ENCODE measurements around the gene STRN3.
"Not testable (repeated sequence)": the region's sequence is repeated elsewhere in the genome, so short reads cannot be mapped to it uniquely, and the experiment has no call there.

STRN3 gene

DNA sequence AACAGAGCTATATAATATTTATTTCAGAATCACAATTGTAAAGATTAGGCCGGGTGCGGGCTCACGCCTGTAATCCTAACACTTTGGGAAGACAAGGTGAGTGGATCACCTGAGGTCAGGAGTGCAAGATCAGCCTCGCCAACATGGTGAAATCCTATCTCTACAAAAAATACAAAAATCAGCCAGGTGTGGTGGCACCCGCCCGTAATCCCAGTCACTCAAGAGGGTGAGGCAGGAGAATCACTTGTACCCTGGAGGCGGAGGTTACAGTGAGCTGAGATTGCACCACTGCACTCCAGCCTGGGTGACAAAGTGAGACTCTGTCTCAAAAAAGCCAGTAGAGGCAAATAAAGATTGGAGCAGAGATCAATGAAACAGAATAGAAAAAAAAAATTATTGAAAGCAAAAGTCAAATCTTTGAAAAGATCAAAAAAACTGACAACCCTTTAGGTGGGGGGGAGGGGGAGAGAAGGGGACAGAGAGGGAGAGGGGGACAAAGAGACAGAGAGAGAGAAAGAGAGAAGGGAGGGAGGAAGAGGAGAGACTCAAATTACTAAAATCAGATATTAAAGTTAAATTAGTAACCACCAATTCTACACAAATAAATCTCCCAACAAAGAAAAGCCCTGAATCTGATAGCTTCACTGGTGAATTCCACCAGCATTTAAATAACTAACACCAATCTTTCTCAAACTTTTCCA lies 53.1 kb downstream of the STRN3 start:
- no peak for DNase-seq (ENCODE audit: insufficient read length, low spot score)
- FAIRE-seq: no peak

DNA sequence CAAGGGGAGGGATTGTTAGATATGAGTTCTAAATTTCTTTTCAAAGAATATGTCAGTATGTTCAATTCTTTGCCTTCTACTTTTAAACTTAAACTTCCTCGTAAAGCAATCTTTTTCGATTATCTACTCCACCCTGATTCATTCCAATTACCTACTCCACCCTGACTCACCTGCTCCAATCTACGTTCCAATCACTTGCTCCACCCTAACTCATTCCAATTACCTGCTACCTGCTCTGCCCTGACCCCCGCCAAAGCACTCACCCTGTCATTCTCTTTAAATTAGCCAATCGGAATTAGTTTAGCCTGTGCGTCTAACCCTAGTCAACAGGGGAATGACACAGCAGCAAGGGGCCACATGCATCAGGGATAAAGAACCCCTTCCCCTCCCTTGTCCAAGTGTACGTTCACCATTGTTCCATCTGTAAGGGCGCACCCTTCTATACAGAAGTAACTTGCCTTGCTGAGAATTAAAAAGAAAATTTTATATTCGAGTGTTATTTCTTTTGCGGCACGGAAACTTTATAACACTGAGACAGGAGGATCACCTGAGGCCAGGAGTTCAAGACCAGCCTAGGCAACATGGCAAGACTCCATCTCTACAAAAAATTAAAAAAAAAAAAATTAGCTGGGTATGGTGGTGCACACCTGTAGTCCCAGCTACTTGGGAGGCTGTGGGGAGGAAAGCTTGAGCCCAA lies 54.0 kb downstream of the STRN3 start:
- not testable (repeated sequence) for FAIRE-seq; DNase-seq (ENCODE audit: insufficient read length, low spot score)

DNA sequence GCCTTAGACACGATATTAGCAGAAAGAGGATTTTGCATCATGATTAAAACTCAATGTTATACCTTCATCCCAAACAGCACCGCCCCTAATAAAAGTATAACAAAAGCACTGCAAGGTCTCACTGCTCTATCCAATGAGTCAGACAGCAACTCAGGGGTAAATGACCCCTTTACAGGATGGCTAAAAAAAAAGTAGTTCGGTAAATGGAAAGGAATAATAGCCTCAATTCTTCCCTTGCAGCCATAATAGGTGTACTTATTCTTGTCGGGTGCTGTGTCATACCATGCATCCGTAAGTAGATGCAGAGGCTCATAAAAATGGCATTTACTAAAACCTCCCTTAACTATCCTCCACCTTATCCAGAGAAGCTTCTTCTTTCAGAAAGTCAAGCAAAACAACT lies 54.6 kb downstream of the STRN3 start:
- no peak for FAIRE-seq
- no peak for DNase-seq (ENCODE audit: insufficient read length, low spot score)

DNA sequence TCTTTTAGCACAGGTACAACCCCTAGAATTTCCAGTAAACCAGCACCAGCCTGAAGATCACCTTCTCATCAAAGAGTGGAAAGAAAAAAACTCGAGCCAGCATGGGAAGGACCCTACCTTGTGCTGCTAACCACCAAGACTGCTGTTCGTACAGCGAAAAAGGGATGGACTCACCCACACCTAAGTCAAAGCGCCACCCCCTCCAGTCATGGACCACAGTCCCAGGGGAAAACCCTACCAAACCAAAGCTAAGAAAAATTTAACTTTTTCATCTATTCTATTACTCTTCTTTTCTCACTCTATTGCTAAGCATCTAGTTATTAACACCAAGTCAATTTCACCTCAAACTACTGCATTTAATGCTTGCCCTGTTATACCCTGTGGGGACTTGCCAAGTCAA lies 56.4 kb downstream of the STRN3 start:
- peak; percentile 60 for FAIRE-seq
- DNase-seq (ENCODE audit: insufficient read length, low spot score): not testable (repeated sequence)

DNA sequence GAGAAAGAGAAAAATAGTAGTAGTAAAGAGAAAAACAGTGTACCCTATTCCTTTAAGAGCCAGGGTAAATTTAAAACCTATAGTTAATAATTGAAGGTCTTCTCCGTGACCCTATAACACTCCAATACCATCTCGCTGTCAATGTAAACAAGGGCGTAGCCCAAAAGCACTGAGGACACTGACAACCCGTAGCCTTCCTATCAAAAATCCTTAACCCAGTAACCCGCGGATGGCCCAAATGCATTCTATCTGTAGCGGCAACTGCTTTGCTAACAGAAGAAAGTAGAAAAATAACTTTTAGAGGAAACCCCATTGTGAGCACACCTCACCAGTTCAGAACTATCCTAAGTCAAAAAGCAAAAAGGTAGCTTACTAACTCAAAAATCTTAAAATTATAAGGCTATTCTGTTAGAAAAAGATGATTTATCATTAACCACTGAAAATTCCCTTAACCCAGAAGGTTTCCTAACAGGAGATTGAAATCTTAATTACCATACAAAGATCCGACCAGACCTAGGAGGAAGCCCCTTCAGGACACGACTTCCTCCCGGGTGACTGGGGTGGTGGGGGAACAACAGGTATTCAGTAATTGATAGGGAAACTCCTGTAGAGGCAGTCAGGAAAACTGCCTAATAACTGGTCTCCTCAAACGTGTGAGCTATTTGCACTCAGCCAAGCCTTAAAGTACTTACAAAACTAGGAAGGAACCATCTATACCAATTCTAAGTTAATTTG lies 58.6 kb downstream of the STRN3 start:
- FAIRE-seq; DNase-seq (ENCODE audit: insufficient read length, low spot score): not testable (repeated sequence)

DNA sequence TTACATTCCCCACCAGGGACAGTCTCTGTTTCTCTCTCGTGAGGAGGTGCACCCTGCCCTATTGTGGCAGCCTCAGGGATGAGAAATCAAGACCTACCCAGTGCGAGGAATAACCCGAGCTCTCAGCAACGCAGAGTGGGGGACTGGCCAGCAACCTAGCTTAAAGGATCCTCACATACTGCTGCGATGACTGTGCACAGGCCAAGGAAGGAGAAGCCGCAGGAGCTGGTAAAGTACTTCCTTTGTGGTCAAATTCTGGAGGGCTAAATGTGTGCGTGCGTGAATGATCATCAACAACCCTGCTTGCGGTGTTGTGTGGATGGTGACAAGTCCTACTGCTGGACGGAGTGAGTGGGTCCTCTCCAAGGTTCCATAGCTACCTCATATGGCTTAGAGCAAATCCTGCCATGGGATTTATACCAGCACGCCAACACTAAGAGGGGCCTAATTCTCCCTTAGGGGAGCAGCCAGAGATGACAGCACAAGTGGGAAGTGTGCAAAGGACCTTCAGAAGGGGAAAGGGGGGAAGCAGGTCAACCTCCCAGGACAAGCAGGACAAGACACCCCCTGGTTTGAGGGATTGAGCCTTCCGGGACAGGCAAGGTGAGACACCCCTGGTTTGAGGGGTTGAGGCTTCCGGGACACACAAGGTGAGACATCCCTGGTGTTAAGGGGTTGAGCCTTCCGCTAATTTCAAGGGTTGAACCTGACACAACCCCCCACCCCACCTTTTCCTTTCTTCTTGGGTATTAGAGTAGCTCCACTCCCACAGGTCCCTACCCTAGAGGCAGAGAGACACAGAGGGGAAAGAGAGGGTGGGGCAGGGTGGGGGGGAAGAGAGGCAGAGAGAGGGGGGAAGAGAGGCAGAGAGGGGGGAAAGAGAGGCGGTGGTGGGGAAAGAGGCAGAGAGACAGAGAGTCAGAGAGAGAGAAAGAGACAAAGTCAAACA lies 59.5 kb downstream of the STRN3 start:
- DNase-seq (ENCODE audit: insufficient read length, low spot score) (no peak), FAIRE-seq (no peak)

DNA sequence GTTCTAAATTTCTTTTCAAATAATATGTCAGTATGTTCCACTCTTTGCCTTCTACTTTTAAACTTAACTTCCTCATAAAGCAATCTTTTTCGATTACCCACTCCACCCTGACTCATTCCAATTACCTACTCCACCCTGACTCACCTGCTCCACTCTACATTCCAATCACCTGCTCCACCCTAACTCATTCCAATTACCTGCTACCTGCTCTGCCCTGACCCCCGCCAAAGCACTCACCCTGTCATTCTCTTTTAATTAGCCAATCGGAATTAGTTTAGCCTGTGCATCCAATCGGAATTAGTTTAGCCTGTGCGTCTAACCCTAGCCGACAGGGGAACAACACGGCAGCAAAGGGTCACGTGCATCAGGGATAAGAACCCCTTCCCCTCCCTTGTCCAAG lies 60.3 kb downstream of the STRN3 start:
- FAIRE-seq: not testable (repeated sequence)

DNA sequence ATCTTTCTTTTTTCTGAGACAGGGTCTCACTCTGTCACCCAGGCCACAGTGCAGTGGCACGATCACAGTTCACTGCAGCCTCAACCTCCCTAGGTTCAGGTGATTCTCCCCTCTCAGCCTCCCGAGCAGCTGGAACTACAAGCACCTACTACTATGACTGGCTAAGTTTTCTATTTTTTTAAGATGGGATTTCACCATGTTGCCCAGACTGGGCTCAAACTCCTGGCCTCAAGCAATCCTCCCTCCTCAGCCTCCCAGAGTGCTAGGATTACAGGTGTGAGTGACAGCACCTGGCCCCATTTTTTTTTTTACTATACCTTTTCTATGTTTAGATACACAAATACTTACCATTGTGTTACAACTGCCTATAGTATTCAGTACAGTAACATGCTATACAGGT lies 63.6 kb downstream of the STRN3 start:
- FAIRE-seq; DNase-seq (ENCODE audit: insufficient read length, low spot score): not testable (repeated sequence)

More for the DNA sequence above, 60.3 kb downstream of the STRN3 start:
- DNase-seq (ENCODE audit: insufficient read length, low spot score): not testable (repeated sequence)

DNA sequence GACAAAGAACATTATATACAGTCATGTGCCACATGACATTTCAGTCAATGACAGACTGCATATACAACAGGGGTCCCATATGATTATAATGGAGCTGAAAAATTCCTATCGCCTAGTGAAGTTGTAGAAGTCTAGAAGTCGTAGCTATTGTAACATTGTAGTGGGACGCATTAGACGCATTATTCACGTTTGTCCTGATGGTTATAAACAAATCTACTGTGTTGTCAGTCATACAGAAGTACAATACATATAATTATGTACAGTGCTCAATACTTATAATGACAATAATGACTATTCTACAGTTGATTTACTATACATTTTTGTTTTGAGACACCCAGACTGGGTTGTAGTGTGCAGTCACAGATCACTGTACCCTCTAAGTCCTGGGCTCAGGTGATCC lies 64.8 kb downstream of the STRN3 start:
- FAIRE-seq (no peak), DNase-seq (ENCODE audit: insufficient read length, low spot score) (no peak)

DNA sequence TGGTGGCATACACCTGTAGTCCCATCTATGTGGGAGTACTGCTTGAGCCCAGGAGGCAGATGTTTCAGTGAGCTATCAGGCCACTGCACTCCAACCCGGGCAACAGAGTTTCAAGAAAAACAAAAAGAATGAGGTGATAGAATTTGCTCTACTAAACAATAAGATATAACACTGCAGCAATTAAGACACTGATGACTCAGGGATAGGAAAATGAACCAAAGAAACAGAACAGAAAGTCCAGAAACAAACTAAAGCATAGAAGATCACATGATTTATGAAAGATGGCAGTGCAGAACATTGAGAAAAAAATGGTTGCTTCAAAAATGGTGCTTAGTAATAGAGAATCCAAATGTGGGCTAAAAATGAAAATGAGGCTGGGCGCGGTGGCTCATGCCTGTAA lies 66.0 kb downstream of the STRN3 start:
- no peak for FAIRE-seq
- DNase-seq (ENCODE audit: insufficient read length, low spot score): no peak

DNA sequence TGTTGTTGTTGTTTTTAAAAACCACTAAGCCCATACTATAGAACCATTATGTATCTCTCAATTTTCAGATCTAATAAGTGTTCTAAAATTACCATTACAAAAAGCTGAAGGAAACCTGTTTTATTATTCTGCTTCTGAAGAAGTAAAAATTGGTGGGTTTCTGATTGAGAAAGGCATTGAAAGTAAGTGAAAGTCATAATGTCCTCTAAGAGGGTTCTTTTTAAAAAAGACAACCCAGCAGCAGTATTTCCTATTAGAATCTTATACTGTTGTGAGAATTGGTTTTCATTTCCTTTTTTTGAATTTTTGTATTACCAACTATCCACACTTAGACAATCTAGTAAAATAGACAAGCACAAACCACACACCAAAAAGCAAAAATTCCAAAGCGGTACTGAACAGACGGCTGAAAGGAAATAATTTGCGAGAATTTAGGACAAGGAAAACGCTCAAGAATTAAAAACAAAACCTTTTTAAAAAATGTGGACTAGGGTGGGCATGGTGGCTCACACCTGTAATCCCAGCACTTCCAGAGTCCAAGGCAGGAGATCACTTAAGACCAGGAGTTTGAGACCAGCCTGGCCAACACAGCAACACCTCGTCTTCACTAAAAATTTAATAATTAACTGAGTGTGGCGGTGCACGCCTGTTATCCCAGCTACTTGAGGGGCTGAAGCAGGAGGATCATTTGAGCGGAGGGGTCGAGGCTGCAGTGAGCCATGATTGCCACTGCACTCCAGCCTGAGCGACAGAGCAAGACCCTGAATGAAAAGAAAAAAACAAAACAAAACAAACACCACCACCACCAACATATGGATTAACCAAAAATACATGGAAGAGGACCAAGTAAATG lies 67.4 kb downstream of the STRN3 start:
- DNase-seq (ENCODE audit: insufficient read length, low spot score): no peak
- FAIRE-seq: peak; percentile 59

DNA sequence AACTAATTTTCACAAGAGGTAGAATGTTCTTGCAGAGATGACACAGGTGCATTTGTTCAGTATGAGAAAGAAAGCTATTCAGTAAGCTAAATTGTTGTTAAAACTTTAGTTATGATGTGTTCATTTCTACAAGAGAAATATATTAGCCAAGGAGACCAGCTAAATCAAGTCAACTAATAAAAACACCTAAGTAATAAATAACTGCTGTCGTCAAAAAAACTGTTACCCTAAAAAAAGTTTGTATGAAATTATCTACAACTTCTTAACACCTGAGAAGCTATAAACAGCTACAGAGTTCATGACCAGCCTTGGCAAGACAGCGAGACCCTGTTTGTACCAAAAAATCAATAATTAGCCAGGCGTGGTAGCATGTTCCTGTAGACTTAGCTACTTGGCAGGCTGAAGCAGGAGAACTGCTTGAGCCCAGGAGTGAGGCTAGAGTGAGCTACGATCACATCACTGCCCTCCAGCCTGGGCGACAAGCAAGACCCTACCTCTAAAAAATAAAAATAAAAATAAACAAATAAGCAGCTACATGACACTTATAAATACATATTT lies 68.3 kb downstream of the STRN3 start:
- DNase-seq (ENCODE audit: insufficient read length, low spot score): no peak
- peak; percentile 90 for FAIRE-seq

DNA sequence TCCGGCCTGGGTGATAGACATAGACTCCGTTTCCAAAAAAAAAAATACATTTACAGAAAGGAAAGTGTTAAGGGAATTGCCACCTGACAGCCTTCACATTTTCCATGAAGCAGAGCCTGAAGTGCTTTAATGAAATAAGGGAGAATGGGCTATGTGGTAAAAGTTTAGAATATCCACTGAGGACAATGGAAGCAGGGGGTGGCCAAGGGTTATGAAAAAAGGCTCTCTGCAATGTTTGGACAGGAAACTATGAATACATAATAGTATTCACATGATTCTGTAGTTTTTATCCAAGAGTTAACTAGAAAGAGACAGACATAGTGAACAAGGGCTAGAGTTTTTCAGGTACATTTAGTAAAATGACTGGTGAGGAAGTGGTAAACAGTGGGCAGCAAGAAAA lies 76.5 kb downstream of the STRN3 start:
- DNase-seq (ENCODE audit: insufficient read length, low spot score): no peak

DNA sequence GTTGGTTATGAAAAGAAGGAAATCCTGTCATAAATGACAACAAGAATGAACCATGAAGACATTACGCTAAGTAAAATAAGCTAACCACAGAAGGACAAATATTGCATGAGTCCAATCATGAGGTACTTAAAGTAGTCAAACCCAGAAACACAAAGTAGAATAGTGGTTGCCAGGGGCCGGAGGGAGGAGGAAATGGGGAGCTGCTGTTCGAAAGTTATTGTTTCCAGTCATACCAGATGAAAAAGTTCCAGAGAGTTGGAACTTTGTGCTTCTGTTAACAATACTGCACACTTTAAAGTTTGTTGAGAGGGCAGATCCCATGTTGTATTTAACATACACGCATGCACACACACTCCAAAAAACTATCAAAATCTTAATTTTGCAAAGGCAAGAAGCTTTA lies 82.5 kb downstream of the STRN3 start:
- DNase-seq (ENCODE audit: insufficient read length, low spot score) (no peak), FAIRE-seq (peak; percentile 58)

More for the DNA sequence above, 76.5 kb downstream of the STRN3 start:
- FAIRE-seq: no peak

DNA sequence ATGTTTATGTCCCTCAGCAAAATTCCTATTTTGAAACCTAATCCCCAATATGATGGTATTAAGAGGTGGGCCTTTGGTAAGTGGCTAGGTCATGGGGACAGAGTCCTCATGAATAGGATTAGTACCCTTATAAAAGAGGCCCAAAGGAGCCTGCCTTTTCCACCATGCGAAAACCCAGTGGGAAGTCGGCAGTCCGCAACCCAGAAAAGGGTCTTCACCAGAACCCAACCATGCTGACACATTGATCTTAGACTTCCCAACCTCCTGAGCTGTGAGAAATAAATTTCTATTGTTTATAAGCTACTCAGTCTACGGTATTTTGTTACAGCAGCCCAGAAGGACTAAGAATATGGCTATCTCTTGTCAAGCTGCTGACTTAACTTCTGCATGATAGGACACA lies 85.3 kb downstream of the STRN3 start:
- FAIRE-seq: no peak
- DNase-seq (ENCODE audit: insufficient read length, low spot score): no peak

DNA sequence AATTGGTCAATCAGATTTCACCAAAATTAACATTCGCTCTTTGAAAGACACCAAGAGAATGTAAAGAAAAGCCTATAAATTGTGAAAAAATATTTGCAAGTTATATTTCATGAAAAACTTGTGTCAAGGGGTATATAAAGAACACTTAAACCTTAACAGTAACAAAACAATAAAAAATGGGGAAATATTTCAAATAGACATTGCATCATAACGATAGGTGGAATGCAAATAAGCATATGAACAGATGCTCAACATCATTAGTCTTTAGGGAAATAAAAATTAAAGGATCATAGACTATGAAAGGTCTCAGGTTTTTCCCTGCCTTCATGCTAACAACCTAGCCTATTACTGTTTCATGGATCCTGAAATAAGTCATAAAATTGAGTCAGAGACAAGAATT lies 87.6 kb downstream of the STRN3 start:
- FAIRE-seq (no peak), DNase-seq (ENCODE audit: insufficient read length, low spot score) (no peak)

DNA sequence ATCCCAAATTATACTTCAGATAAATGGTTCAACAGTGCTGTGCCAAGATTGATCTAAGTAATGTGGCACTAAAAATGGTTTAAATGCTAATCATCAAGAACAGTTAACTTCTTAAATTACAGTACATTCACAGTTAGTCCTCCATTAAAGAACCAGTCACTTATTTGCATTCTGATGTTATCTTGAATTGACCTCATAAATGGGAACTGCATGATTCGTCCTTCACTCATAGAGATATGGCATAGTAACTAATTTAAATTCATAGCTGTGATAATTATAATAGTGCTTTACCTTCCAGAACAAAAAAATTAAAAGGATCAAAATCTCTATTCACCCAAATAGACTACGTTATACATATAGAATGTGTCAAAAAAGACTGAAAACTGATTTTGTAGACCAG lies 90.7 kb downstream of the STRN3 start:
- FAIRE-seq: no peak
- no peak for DNase-seq (ENCODE audit: insufficient read length, low spot score)

DNA sequence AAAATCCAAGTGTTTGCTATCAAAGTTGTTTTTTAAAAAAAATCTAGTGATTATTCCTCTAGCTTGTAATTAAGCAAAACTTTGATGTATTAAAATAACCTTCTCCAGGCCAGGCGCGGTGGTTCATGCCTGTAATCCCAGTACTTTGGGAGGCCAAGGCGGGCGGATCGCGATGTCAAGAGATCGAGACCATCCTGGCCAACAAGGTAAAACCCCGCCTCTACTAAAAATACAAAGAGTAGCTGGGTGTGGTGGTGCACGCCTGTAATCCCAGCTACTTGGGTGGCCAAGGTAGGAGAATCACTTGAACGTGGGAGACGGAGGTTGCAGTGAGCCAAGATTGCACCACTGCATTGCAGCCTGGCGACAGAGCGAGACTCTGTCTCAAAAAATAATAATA lies 92.2 kb downstream of the STRN3 start:
- FAIRE-seq: not testable (repeated sequence)

DNA sequence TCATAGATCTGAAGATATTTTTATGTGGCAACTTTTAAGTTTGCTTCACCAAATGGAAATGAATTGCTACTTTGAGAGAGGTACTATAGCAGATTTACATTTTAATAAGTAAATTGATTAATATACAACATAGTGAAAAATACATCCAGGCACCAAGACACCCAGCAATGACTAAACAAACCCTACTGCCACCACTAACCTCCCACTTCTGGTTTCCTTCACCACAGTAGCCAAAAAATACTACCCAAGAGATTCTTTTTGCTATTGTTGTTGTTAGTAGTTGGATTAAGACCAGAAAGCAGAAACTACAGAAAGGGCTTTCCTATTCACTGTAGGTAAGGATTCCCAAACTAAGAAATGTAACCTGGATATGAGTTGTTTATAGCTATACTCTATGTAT lies 97.7 kb downstream of the STRN3 start:
- DNase-seq (ENCODE audit: insufficient read length, low spot score): no peak

More for the DNA sequence above, 92.2 kb downstream of the STRN3 start:
- DNase-seq (ENCODE audit: insufficient read length, low spot score): not testable (repeated sequence)

More for the DNA sequence above, 97.7 kb downstream of the STRN3 start:
- peak; percentile 73 for FAIRE-seq

Measured in GM19239 (cell line).